HG03439 (cell line): ENCODE measurements around the gene UBE4B.
"Not testable (repeated sequence)": the region's sequence is repeated elsewhere in the genome, so short reads cannot be mapped to it uniquely, and the experiment has no call there.

ENCODE experiments used
- ATAC-seq: cut with Tn5 transposase; IDR thresholded peaks from one replicate; pipeline ENCODE4 v1.9.1; 2021; ENCODE audit warnings: mild to moderate bottlenecking, moderate library complexity; ENCODE audit not compliant: unreplicated experiment

The UBE4B gene

DNA sequence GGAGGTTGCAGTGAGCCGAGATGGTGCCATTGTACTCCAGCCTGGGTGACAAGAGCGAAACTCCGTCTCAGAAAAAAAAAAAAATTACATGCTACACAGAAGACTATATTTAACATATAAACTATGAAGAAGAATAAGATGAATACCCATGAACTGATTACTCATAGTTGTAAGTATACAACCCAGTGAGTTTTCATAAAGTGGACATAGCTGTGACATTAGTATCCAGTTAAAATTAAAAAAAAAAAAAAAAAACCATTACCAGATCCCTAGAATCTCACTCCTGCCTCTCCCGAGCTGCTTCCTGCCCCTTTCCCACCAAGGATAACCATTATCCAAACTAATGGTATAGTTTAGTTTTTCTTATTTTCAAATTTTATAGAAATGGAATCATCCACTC, 37.4 kb downstream of the UBE4B start:
- ATAC-seq: no peak

DNA sequence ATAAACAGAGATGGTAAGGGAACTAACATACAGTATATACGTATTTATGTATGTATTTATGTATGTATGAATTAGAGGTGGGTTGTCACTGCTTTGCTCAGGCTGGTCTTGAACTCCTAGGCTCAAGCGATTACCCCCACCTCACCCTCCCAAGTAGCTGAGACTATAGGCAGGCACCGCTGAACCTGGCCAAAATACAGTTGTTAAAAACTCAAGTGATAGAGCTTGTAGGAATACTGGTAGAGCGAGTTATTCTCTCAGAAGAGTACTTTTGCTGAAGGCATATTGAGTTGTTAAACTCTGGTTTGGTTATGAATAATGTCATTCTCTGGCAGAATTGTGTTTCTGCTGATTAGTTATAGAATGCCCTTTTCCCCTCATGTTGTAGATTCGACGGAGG, 38.9 kb downstream of the UBE4B start:
- ATAC-seq: no peak

DNA sequence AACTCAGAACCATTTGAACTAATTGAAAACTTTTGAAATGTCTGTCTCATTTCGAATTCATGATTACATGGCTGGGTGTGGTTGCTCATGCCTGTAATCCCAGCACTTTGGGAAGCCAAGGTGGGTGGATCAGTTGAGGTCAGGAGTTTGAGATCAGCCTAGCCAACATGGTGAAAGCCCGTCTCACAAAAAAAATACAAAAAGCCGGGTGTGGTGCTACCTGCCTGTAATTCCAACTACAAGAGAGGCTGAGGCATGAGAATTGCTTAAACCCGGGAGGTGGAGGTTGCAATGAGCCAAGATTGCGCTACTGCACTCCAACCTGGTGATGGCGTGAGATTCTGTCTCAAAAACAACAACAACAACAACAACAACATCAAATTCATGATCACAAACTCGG, 40.6 kb downstream of the UBE4B start:
- ATAC-seq: not testable (repeated sequence)

DNA sequence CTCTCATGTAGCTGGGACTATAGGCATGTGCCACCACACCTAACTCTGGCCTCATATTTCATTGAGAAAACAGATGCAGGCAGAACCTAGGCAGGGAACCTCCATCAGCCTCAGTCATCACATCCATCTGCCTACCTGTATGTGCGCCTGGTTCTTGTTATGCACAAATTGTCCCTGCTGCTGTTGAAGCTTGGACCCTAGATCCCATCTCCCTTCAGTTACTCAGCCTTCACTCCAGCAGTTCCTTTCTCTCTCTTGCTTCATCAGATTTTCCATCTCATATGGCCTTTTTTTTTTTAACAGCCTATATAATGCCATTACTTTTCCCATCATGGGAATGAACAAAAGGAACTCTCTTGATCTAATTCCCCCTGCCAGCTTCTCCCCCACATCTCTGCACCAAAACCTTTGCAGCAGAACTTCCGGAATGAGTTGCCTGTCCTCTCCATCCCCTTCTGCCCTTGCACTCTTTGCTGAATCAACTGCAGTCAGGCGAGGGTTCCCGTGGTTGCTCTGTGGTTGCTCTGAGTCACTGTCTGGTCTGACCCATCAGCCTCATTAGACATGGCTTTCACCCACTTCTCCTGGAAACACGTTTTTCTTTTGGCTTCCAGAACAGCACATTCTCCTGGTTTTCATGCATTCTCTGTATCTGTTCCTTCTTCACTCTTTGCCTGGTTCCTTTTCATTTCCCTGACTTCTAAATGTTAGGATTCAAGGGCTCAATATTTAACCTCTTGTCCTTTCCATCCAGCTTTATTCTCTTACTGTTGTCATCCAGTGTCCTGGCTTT, 41.5 kb downstream of the UBE4B start:
- no peak for ATAC-seq

DNA sequence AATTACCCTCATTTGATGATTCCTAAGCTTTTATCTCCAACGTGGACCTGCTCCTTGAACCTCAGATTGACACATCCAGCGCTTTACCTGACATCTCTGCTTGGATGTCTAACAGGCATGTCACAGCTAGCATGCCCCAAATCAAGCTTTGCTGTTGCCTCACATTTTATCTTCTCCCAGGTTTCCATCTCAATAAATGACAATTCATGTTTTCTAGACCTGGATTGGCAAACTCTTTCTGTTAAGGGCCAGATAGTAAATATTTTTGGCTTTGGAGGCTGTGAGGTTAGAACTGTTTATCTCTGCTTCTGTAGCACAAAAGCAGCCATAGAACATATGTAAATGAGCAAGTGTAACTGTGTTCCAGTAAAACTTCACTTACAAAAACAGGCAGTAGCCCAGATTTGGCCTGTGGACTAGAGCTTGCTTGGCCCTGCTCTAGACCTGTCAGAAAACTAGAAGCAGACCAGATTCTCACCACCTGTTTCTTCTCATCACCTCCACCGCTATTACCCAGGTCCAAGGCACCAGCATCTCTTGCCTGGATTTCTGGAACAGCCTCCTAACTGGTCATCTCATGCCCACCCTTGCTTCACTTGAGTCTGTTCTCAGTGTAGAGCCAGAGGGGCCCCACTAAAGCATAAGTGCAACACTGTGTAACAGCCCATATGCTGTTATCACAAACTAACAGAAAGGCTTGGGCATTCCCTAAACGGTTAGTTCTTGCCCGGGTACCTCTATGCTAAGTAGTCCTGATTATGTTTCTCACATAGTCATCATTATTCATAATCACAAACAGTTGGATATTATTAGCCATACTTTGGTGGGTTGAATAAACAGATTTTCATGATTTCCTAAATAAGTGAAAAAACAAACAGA, 42.3 kb downstream of the UBE4B start:
- ATAC-seq: no peak

DNA sequence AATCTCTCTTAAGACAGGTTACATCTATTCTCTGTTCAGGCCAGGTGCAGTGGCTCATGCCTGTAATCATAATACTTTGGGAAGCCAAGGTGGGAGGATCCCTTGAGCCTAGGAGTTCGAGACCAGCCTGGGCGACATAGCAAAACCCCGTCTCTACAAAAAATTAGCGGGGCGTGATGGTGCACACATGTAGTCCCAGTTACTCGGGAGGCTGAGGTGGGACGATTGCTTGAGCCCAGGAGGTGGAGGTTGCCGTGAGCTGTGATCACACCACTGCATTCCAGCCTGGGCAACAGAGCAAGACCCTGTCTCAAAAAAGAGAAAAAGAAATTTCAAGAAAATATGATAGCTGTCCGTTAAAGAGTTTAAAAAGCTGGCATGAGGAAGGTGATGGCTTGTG, 43.0 kb downstream of the UBE4B start:
- no peak for ATAC-seq

DNA sequence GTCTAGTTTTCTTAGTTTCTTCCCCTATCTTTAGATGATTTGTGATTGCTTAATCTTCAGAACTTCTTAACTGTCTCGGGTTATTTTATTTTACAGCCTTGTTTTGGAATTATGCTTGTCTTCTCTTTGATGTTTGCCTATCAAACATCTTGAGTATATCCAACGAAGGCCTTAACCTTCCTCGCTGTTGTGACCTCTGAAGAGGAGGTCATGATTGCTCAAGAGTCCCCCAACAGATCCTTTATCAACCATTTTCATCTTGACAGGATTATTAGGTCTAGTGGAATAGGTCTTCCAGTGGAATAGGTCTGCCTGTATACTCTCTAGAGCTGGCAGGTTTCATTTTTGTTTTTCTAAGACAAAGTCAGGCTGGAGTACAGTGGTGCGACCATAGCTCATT, 45.7 kb downstream of the UBE4B start:
- no peak for ATAC-seq

DNA sequence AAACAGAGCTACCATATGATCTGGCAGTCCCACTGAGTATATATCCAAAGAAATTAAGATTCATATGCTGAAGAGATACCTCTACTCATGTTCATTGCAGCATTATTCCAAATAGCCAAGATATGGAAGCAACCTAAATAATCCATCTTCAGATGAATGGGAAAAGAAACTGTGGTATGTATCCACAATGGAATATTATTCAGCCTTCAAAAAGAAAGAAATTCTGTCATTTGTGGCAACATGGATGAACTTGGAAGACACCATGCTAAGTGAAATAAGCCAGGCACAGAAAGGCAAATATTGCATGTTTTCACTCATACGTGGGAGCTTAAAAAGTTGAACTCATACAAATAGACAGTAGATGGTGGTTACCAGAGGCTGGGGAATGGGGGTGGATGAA, 47.8 kb downstream of the UBE4B start:
- ATAC-seq: no peak

DNA sequence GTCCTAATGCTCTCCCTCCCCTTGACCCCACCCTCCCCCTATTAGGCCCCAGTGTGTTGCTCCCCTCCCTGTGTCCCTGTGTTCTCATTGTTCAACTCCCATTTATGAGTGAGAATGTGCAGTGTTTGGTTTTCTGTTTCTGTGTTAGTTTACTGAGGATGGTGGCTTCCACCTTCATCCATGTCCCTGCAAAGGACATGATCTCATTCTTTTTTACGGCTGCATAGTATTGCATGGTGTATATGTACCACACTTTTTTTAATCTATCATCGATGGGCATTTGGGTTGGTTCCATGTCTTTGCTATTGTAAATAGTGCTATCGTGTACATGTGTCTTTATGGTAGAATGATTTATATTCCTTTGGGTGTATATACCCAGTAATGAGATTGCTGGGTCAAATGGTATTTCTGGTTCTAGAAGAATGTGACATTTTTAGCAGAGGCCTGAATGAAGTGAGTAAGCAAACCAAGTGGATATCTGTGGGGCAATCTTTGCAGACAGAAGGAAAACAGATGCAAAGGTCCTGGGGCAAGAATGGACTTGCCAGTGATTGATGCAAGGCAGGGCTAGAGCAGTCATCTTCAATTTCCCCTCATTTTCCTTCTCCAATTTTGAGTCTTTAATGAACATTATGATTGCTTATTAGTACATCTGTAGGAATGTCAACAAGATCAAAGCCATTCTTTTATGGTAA, 50.2 kb downstream of the UBE4B start:
- no peak for ATAC-seq

DNA sequence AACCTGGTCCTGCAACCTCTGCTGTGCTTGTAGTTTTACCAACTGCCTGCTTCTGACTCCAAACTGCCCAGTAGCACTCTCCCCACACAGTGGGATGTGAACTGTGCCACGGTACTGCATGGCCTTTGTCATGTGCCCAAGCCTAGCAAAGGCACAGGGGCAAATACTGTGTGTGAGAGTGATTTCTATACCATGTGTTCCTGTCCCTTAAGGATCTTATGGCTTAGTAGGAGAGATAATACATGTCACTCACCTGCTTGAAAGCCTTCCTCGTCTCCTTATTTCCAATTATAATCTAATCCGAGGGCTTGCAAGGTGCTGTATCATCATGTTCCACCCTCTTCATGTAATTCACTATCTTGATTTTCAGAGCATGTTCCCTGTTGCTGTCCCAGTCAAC, 51.3 kb downstream of the UBE4B start:
- ATAC-seq: no peak

DNA sequence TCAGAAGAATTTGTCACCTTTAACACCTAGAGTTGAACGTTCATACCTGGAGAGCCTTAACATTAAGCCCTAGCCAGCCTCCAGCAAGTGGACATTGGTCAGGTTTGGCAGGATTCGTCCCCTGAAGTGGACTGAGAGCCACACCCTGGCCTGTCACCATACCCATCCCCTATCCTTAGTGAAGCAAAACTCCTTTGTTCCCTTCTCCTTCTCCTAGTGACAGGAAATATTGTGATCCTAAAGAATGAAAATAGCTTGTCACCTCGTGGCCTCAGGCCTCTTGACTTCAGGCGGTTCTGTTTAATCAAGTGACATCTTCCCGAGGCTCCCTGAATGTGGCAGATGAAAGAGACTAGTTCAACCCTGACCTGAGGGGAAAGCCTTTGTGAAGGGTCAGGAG, 52.3 kb downstream of the UBE4B start:
- ATAC-seq: no peak

DNA sequence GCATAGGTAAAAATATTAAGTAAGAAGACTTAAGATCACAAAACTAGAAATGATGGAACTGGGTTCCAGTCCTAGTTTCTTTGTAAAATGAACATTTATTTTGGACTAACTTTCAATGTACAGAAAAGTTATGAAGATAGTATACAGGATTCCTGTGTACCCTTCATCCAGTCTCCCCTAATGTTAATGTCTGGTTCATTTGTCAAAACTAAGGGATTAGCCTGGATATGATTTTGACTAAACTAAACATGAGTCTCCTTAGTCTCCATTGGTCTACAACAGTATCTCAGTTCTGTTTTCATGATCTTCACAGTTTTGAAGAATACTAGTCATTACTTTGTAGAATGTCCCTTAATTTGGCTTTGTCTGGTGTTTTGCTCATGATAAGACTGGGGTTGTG, 54.5 kb downstream of the UBE4B start:
- no peak for ATAC-seq

DNA sequence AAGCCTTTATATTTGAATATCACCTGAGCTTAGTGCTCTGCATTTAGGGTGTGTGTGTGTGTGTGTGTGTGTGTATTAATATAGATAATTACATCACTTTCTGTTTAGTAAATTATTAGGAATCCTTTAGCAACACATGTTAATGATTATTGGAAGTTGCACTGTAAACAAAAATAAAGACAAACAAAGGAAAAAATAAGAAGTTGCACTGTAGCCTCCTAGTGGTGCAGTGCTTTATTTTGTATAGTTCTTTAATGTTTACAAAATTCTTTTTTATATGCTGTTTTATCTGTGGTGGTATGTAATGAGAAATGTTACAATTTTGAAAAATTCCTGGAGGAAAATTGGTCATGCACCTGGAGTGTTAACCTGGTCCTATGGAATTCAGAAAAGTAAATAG, 69.2 kb downstream of the UBE4B start:
- no peak for ATAC-seq

DNA sequence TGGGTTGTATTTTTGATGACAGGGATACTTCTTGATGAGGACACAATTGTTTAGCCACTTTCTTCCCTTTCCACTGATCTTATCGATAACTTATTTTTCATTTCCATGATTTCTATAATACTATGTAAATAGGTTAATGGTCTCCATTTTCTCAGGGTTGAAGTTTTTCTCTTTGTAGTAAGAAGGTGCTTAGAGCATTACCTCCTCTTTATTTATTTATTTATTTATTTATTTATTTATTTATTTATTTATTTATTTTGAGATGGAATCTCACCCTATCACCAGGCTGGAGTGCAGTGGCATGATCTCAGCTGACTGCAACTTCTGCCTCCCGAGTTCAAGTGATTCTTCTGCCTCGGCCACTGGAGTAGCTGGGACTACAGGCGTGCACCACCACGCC, 70.4 kb downstream of the UBE4B start:
- no peak for ATAC-seq

DNA sequence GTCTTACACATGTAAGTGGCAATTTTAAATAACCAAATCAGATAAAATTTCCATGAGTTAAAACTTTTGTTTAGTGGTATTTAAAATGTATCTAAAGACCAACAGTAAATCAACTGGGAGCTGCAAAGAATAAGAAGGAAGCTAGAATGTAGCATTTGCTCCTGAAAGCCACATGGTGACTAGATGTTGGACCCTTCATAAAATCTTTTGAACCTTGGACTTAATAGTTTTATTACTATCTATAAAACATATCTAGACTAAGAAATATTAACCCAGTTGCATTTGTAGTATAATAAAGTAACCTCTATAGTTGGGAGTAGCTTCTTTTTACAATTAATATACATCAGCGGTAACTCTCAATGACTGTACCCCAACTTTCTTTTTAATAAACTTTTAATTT, 72.1 kb downstream of the UBE4B start:
- ATAC-seq: no peak

DNA sequence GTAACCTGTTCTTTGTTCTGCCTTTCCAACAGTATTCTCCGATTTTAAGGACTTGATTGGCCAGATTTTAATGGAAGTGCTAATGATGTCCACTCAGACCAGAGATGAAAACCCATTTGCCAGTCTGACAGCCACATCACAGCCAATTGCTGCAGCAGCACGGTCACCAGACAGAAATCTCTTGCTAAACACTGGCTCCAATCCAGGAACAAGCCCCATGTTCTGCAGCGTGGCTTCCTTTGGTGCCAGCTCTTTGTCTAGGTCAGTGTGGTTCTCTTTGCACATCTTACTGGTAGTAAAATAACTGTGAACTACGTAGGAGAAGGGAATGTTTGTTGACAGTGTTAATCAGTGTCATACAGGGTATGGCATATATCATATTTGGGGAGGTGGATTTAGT, 72.7 kb downstream of the UBE4B start:
- no peak for ATAC-seq

DNA sequence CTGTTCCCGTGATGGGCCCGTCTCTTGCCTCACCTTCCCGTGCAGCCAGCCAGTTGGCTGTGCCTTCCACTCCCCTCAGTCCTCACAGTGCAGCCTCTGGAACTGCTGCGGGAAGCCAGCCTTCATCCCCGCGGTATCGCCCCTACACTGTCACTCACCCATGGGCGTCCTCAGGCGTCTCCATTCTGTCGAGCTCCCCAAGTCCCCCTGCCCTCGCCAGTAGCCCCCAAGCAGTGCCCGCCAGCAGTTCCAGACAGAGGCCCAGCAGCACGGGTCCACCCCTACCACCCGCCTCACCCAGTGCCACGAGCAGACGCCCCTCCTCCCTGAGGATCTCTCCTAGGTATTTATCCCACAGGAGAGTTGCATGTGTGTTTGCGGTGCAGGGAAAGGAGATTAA, 73.5 kb downstream of the UBE4B start:
- ATAC-seq: no peak

DNA sequence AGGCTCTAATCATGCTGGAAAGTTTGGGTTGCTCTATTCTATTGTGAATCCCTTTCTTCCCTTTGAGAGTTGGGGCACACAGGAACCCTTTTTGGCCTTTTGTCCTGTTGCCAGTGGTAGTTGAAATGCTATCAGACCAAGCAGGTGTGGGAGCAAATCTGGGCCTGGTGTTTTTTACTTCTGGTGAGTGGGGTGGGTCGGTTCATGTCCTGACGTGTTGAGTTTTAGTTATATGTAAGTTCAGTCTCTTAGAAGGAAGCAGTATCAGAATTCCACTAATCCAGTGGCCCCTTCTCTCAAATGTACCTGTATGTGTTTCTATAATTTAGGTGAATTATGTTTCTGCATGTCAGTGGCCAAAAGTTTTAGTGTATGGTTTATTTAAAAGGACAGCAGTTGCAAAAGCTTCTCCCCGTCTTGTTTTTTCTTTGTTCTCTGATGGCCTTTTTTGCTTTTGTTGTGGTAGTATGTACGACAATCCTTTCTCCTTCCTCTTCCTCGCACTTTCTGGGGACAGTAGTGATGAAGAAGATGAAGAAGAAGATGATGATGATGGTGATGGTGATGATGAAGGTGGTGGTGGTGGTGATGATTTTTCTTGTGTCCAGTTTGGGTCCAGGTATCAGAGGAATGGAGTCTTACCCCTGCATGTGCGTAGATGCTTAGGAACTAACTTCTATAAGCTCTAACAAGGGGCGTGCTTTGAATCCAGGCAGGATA, 74.2 kb downstream of the UBE4B start:
- ATAC-seq: no peak

DNA sequence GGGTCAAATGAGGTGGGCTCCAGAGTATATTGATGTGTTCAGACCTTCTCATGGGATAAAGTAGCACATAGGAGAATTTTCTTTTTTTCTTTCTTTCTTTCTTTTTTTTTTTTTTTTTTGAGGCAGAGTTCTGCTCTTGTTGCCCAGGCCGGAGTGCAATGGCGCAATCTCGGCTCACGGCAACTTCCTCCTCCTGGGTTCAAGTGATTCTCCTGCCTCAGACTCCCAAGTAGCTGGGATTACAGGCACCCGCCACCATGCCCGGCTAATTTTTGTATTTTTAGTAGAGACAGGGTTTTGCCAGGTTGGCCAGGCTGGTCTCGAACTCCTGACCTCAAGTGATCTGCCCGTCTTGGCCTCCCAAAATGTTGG, 74.7 kb downstream of the UBE4B start:
- not testable (repeated sequence) for ATAC-seq

DNA sequence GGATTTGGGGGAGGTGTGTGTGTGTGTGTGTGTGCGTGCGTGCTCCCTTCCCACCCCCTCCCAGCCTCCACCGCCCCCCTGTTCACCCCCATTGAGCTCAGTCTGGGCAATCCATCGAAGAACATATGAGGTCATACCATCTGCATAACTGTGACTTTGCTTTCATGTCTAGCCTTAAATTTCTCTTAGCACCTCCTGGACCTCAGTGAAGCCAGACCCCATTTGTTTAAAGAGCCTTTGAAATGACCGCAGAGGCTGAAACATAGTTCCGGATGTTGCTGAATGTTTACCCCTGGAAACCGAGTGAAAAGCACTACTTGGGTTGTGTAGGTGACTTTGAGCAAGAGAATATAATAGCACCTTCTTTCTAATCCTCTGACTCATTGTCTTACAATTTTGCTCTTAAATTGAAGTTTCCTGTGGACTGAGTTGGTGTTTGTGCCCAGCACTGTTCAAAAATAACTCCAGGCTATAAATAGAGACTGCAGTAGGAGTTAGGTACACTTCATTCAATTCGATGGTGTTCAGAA, 75.4 kb downstream of the UBE4B start:
- no peak for ATAC-seq
